Ovary (tissue), 3 donors: ENCODE results near the gene FNDC10.

Experiments used
- CTCF ChIP-seq, 3 donors: fragments of 450-650 bp in 2 of 3; fragments of 200-600 bp in 1 of 3; IDR thresholded peaks; one replicate each; pipeline versions ENCODE4 v1.5.1 to v1.8.0; 2016 to 2022; ENCODE audit warnings: antibody characterized with exemption in 3 of 3, mild to moderate bottlenecking in 1 of 3
- EP300 ChIP-seq: sonication (generic); formaldehyde crosslinking; IDR thresholded peaks from one replicate; pipeline ENCODE4 v1.6.1; 2017; ENCODE audit warnings: antibody characterized with exemption
- POLR2A ChIP-seq: fragments of 450-650 bp; IDR thresholded peaks from one replicate; pipeline ENCODE4 v1.6.1; 2017; ENCODE audit warnings: antibody characterized with exemption, mild to moderate bottlenecking, moderate library complexity
- donor health status: DM: no; HTN: no; CAD: no.

DNA sequence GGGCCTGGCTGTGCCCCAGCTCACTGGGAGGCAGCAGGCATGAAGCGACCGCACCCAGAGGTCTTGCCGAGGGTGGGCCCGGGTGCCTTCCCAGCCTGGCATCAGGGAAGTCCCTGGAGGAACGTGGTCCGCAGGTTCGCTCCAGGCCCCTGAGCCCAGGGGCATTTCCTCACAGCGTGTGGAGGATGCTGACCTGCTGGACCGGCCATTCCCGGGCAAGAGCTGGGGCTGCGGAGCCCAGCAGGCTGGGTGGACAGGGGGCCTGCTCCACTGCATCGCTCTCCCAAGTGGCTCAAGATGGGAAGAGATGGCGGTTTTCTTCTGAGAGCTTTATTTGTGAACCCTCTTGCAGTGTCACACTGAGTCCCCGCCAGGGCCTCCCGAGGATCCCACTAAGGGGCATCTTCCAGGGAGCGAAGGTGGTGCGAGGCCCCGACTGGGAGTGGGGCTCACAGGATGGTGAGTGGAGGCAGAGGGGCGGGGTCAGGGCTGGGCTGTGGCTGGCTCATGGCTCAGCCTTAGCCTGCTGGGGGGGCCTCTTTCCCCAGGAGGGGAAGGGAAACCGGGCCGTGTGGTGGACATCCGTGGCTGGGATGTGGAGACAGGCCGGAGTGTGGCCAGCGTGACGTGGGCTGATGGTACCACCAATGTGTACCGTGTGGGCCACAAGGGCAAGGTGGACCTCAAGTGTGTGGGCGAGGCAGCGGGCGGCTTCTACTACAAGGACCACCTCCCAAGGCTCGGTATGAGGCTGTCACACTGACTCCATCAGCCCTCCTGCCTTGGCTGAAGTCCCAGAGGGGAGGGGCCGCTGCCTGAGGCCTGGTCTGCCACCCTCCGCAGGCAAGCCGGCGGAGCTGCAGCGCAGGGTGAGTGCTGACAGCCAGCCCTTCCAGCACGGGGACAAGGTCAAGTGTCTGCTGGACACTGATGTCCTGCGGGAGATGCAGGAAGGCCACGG lies 24.8 kb upstream of the FNDC10 start:
- TF ChIP-seq EP300 (no peak), CTCF (IDR thresholded peaks at IDR 0.05) (no peak), POLR2A (no peak)
